Measurements from ENCODE around the gene CMYA5.

CMYA5 gene

DNA sequence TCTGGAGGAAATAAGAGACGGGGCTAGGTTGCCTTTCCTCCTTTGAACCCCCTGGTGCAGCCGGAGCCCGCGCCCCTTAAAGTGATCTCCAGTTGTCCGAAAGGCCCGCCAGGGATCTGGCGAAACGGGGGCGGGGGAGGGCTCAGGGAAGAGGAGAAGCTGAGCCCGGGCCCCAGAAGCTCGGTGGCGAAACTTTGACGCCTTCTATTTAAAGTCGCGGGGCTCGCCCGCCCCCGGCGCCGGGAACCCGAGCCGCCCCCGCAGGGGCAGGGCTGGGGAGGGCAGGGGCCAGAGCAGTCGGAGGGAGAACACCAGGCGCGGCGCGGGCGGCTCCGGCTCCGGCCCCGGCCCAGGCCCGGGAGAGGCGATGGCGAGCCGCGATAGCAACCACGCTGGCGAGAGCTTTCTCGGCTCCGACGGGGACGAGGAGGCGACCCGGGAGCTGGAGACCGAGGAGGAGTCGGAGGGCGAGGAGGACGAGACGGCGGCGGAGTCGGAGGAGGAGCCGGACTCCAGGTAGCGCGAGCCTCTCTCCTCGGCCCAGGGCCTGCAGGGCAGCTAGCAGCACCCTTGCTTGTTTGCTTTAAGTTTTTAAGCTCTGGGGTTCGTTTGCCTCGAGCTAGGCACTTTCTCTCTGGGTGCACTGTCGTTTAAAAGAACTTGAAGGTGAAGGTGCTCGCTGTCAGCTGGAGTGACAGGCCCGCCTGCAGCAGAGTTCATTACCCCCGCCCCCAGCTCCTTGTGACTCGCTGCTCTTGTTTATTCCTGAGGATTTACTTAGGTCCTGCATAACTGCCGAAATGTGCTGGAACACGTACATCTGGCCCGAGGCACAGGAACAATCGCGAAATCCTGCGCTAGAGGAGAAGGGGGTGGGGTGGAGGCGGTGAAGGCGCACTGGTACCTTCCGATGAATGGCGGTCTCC is at the start of gene CMYA5:
CMYA5 (plus strand) TSS at position 296 of the 926 bp plus-strand sequence; CDS start at position 368, 72 bp downstream.
- H3K9ac ChIP-seq (ENCODE audit: low read depth, low read length, poor library complexity, severe bottlenecking): no peak within 1 kb of the TSS
- peaks cover 10% of the 10 kb centered on the region; the same call in 1 of the 2 replicates for H3K36me3 ChIP-seq (ENCODE audit: insufficient read depth, low read length)
- TF ChIP-seq, protein P1, sequence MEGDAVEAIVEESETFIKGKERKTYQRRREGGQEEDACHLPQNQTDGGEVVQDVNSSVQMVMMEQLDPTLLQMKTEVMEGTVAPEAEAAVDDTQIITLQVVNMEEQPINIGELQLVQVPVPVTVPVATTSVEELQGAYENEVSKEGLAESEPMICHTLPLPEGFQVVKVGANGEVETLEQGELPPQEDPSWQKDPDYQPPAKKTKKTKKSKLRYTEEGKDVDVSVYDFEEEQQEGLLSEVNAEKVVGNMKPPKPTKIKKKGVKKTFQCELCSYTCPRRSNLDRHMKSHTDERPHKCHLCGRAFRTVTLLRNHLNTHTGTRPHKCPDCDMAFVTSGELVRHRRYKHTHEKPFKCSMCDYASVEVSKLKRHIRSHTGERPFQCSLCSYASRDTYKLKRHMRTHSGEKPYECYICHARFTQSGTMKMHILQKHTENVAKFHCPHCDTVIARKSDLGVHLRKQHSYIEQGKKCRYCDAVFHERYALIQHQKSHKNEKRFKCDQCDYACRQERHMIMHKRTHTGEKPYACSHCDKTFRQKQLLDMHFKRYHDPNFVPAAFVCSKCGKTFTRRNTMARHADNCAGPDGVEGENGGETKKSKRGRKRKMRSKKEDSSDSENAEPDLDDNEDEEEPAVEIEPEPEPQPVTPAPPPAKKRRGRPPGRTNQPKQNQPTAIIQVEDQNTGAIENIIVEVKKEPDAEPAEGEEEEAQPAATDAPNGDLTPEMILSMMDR (conservative IDR thresholded peaks at IDR 0.05; ENCODE audit: low read length): no peak
- no peak for TF ChIP-seq EZH2phosphoT487 (IDR thresholded peaks at IDR 0.05; ENCODE audit: borderline replicate concordance)
- H3K4me2 ChIP-seq (ENCODE audit: low read depth, low read length, poor library complexity, severe bottlenecking): no peak within 1 kb of the TSS
- H3K4me1 ChIP-seq (ENCODE audit: insufficient read depth, low read length, poor library complexity, severe bottlenecking): peaks cover 7% of the 10 kb centered on the region
- no peaks in the 10 kb centered on the region for H3K27me3 ChIP-seq (ENCODE audit: insufficient read depth, low read length, poor library complexity, severe bottlenecking)
- no peak within 1 kb of the TSS for H3K4me3 ChIP-seq (ENCODE audit: low read length, poor library complexity, severe bottlenecking)
- no peaks in the 10 kb centered on the region for H3F3A ChIP-seq (ENCODE audit: low read depth)
- H2AFZ ChIP-seq (ENCODE audit: low read length): no peak within 1 kb of the TSS
- H3K9me2 ChIP-seq (replicated peaks; ENCODE audit: low read depth, low read length): no peaks in the 10 kb centered on the region
- H3K9me3 ChIP-seq (ENCODE audit: insufficient read depth, low read depth, low read length): no peaks in the 10 kb centered on the region
- no peaks in the 10 kb centered on the region for H4K20me1 ChIP-seq (ENCODE audit: insufficient read depth, low read length, poor library complexity, severe bottlenecking)
- no peaks in the 10 kb centered on the region for H3K79me2 ChIP-seq (ENCODE audit: insufficient read depth, low read length)

DNA sequence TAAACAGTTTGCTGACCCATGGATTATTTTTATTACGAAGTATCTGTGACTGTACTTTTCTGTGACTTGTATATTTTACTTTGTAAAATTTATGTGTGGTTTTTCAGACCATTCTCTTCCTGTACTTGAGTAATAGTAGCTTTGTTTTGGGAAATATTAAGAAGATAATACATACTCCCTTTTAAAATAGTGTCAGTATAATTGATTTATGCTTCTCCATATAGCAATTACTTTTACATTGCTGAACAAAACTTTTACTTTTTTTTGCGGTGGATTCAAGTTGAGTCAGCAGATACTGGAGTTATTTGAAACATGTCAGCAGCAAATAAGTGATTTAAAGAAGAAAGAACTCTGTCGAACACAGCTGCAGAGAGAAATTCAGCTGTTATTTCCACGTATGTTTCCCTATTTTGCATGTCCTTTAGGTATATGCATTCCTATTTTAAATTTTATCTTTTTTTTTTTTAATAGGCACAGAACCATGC is 49.0 kb upstream of the CMYA5 start:
- Histone ChIP-seq H3F3A (ENCODE audit: low read depth) (no peaks in the 10 kb centered on the region), H3K4me1 (ENCODE audit: insufficient read depth, low read length, poor library complexity, severe bottlenecking) (no peaks in the 10 kb centered on the region), H3K27me3 (ENCODE audit: insufficient read depth, low read length, poor library complexity, severe bottlenecking) (no peaks in the 10 kb centered on the region), H3K4me2 (ENCODE audit: low read depth, low read length, poor library complexity, severe bottlenecking) (no peak overlapping the region), H4K20me1 (ENCODE audit: insufficient read depth, low read length, poor library complexity, severe bottlenecking) (peaks cover 14% of the 10 kb centered on the region), H3K4me3 (ENCODE audit: low read length, poor library complexity, severe bottlenecking) (no peak overlapping the region), H2AFZ (ENCODE audit: low read length) (no peak overlapping the region), H3K9me2 (replicated peaks; ENCODE audit: low read depth, low read length) (no peaks in the 10 kb centered on the region), H3K9me3 (ENCODE audit: insufficient read depth, low read depth, low read length) (no peaks in the 10 kb centered on the region), H3K79me2 (ENCODE audit: insufficient read depth, low read length) (peaks cover 4% of the 10 kb centered on the region; the same call in 1 of the 2 replicates), H3K36me3 (ENCODE audit: insufficient read depth, low read length) (peaks cover 58% of the 10 kb centered on the region), H3K9ac (ENCODE audit: low read depth, low read length, poor library complexity, severe bottlenecking) (no peak overlapping the region)
- TF ChIP-seq EZH2phosphoT487 (IDR thresholded peaks at IDR 0.05; ENCODE audit: borderline replicate concordance): no peak
- TF ChIP-seq, protein P1 (conservative IDR thresholded peaks at IDR 0.05; ENCODE audit: low read length): no peak

DNA sequence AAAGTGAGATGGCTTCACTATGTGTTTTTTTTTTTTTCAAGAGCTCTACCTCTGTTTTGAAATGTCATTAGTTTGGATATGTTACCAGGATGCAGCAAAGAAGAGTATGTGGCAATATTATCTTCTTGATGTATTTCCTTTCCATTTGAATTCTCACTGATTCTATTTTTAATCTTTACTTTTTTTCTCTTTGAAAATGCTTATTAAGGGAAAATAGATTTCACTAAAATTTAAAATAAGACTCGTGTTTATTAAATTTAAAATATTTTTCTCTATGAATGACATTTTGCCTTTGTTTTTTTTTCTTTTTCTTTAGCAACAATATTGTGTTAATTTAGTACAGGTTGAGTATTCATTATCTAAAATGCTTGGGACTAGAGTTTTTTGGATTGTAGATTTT is 48.2 kb upstream of the CMYA5 start:
- H3F3A ChIP-seq (ENCODE audit: low read depth): no peaks in the 10 kb centered on the region
- H3K27me3 ChIP-seq (ENCODE audit: insufficient read depth, low read length, poor library complexity, severe bottlenecking): no peaks in the 10 kb centered on the region

More for the DNA sequence above, 48.2 kb upstream of the CMYA5 start:
- no peaks in the 10 kb centered on the region for H3K4me1 ChIP-seq (ENCODE audit: insufficient read depth, low read length, poor library complexity, severe bottlenecking)
- peaks cover 64% of the 10 kb centered on the region for H3K36me3 ChIP-seq (ENCODE audit: insufficient read depth, low read length)
- H3K9ac ChIP-seq (ENCODE audit: low read depth, low read length, poor library complexity, severe bottlenecking): no peak overlapping the region
- H3K4me2 ChIP-seq (ENCODE audit: low read depth, low read length, poor library complexity, severe bottlenecking): no peak overlapping the region
- peaks cover 4% of the 10 kb centered on the region; the same call in 1 of the 2 replicates for H3K79me2 ChIP-seq (ENCODE audit: insufficient read depth, low read length)
- H3K9me2 ChIP-seq (replicated peaks; ENCODE audit: low read depth, low read length): no peaks in the 10 kb centered on the region
- TF ChIP-seq, protein P1 (conservative IDR thresholded peaks at IDR 0.05; ENCODE audit: low read length): no peak
- no peak for TF ChIP-seq EZH2phosphoT487 (IDR thresholded peaks at IDR 0.05; ENCODE audit: borderline replicate concordance)
- no peaks in the 10 kb centered on the region for H3K9me3 ChIP-seq (ENCODE audit: insufficient read depth, low read depth, low read length)
- H3K4me3 ChIP-seq (ENCODE audit: low read length, poor library complexity, severe bottlenecking): no peak overlapping the region
- peaks cover 14% of the 10 kb centered on the region for H4K20me1 ChIP-seq (ENCODE audit: insufficient read depth, low read length, poor library complexity, severe bottlenecking)
- no peak overlapping the region for H2AFZ ChIP-seq (ENCODE audit: low read length)

Measured in Loucy (cell line).